Stimulated activated CD4-positive, alpha-beta T cell treated with anti-CD3 and anti-CD28 coated beads, Interleukin-1b, Interleukin-23, amount 100 ng/mL, for 4 hours (primary cell): ENCODE results near the gene TEKT5.

Source experiments
- DNase-seq, 2 donors: peaks; one replicate each; pipeline ENCODE4 v3.0.0-alpha.2; 2020; ENCODE audit warnings: low read depth in 2 of 2

TEKT5 gene

GRCh38 chr16:10579965-10580882 lies 114.5 kb downstream of the TEKT5 start, which contains the start of gene EMP2:
EMP2 (minus strand) TSS chr16:10580598; CDS start chr16:10547617, 32,981 bp downstream.
- no peak for DNase-seq

- no peak for DNase-seq
Observed at GRCh38 chr16:10579575-10579964, 115.2 kb downstream of the TEKT5 start.

GRCh38 chr16:10578474-10579316 lies 116.0 kb downstream of the TEKT5 start:
- DNase-seq: no peak
